Measurements from ENCODE around the gene TRIM49C.
"Not testable (repeated sequence)": the region's sequence is repeated elsewhere in the genome, so short reads cannot be mapped to it uniquely, and the experiment has no call there.

TRIM49C gene, protein sequence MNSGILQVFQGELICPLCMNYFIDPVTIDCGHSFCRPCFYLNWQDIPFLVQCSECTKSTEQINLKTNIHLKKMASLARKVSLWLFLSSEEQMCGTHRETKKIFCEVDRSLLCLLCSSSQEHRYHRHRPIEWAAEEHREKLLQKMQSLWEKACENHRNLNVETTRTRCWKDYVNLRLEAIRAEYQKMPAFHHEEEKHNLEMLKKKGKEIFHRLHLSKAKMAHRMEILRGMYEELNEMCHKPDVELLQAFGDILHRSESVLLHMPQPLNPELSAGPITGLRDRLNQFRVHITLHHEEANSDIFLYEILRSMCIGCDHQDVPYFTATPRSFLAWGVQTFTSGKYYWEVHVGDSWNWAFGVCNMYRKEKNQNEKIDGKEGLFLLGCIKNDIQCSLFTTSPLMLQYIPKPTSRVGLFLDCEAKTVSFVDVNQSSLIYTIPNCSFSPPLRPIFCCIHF

DNA sequence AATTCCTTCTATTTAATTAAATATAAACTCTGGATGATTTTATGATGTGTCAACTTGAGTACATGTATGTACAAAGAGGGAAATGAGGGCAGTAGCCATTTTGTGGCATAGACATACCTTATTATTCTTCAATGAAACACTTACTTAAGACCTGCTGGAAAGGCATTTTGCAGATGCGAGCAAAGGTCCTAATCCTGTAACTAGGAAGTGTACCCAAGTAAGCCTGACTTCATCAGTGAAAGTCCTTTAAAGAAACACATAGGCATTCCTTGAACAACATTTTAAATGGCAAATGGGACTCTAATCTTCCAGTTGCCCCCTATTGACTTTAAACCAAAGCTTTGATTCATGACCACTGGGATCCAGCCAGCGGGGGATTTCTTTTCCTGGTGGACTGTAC, at the start of gene TRIM49C:
Gene TRIM49C (plus strand): TSS at position 301 of the 400 bp plus-strand sequence. CDS start 4,106 bp downstream, outside the sequence.
- not testable (repeated sequence) for H3K4me1 ChIP-seq (ENCODE audit: insufficient read depth, low read length); H3K9ac ChIP-seq (ENCODE audit: low read length); H3K36me3 ChIP-seq (ENCODE audit: insufficient read depth, low read length); H3K9me3 ChIP-seq (ENCODE audit: low read length); H3K4me3 ChIP-seq (ENCODE audit: low read depth in 1 of 2, low read length in 2 of 2); H3K27ac ChIP-seq (ENCODE audit: low read depth, low read length); H3K27me3 ChIP-seq (ENCODE audit: control insufficient read depth in 1 of 2, insufficient read depth in 2 of 2, low read length in 2 of 2)

DNA sequence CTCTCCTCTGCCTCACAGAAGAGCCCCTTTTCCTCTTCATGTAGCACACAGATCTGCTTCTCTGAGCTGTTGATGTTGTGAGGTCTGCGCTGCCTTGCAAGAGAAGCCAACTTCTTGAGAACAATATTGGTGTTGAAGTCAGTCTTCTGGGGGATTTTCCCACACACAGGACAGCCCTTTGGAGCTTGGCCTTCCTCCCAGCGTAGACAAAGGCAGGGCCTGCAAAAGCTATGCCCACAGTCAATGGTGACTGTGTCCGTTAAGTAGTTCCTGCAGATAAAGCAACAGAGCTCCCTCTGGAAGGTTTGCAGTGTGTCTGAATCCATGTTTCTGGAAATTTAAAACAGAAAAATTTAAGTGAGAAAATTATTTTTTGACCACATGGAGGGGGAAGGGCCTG, 6.7 kb upstream of the TRIM49C start:
- H3K36me3 ChIP-seq (ENCODE audit: insufficient read depth, low read length); H3K9me3 ChIP-seq (ENCODE audit: low read length); H3K9ac ChIP-seq (ENCODE audit: low read length); H3K27me3 ChIP-seq (ENCODE audit: control insufficient read depth in 1 of 2, insufficient read depth in 2 of 2, low read length in 2 of 2); H3K4me1 ChIP-seq (ENCODE audit: insufficient read depth, low read length); H3K4me3 ChIP-seq (ENCODE audit: low read depth in 1 of 2, low read length in 2 of 2); H3K27ac ChIP-seq (ENCODE audit: low read depth, low read length): not testable (repeated sequence)

DNA sequence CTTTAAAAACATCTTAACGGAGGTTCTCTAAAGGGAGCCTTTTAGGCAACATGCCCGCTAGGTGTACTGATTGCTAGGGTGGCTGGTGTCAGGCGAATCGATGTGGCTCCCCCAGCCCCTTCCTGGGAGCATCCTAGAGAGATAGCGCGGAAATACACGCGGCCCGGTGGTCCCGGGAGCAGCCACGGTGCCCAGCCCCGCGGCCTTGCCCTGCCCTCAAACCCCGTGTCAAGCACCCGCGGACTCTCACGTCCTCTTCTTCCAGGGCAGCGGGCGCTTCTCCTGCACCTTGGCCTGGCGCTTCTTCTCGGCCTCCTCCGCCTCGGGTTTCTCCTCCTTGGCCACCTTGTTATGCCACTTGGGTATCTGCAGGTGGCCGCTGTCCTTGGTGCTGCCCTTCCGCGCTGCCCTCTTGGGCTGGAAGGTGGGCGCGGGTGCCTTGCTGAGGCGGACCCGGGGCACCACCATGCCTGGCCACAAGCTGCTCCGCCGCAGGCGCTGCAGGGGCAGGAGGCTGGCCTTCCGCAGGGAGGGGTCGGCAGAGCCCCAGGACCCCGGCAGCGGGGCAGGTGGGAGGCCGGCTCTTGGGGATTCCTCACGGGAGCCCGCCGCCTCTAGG, 20.8 kb downstream of the TRIM49C start:
- H3K4me3 ChIP-seq (ENCODE audit: low read depth in 1 of 2, low read length in 2 of 2); H3K9ac ChIP-seq (ENCODE audit: low read length); H3K36me3 ChIP-seq (ENCODE audit: insufficient read depth, low read length): not testable (repeated sequence)

DNA sequence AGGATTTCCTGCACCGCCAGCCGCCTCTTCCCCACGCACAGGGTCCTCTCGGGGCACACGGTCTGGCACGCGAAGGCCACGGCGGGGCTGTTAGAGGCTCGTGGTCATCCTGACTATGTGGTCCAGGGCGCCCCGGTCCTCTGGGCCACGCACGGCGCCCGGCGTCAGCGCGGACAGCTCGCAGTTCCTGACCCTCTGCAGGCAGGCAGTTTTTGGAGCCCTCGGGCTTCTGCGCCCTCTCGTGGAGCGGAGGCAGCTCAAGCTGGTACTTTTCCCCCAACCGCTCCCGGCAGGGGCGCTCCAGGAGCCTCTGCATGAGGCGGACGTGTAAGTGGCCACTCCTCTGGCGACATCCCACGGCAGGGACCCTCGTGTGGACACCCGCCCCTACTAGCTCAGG, 21.4 kb downstream of the TRIM49C start:
- not testable (repeated sequence) for H3K27me3 ChIP-seq (ENCODE audit: control insufficient read depth in 1 of 2, insufficient read depth in 2 of 2, low read length in 2 of 2); H3K9me3 ChIP-seq (ENCODE audit: low read length); H3K4me1 ChIP-seq (ENCODE audit: insufficient read depth, low read length); H3K27ac ChIP-seq (ENCODE audit: low read depth, low read length); H3K9ac ChIP-seq (ENCODE audit: low read length); H3K36me3 ChIP-seq (ENCODE audit: insufficient read depth, low read length); H3K4me3 ChIP-seq (ENCODE audit: low read depth in 1 of 2, low read length in 2 of 2)

More for the DNA sequence above, 20.8 kb downstream of the TRIM49C start:
- H3K27ac ChIP-seq (ENCODE audit: low read depth, low read length); H3K9me3 ChIP-seq (ENCODE audit: low read length); H3K27me3 ChIP-seq (ENCODE audit: control insufficient read depth in 1 of 2, insufficient read depth in 2 of 2, low read length in 2 of 2); H3K4me1 ChIP-seq (ENCODE audit: insufficient read depth, low read length): not testable (repeated sequence)

DNA sequence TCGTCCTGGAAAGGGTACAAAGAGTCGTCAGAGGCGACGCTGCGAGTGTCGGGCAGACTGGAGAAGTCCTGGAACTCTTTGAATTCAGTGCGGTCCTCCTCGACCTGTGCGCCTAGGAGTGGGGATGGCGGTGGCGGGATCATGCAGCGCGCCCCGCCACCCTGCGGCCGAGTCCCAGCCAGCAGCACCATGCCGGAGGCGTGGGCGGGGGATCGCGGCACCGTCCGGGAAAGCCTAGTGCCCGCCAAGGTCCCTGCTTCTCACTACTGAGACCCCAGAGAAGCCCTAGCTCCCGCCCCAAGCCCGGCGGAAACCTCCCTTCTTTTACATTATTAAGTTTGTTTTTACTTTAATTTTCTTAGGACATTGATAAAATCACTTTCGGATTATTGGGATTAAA, 22.6 kb downstream of the TRIM49C start:
- not testable (repeated sequence) for H3K36me3 ChIP-seq (ENCODE audit: insufficient read depth, low read length); H3K27ac ChIP-seq (ENCODE audit: low read depth, low read length); H3K9me3 ChIP-seq (ENCODE audit: low read length); H3K4me3 ChIP-seq (ENCODE audit: low read depth in 1 of 2, low read length in 2 of 2); H3K27me3 ChIP-seq (ENCODE audit: control insufficient read depth in 1 of 2, insufficient read depth in 2 of 2, low read length in 2 of 2); H3K4me1 ChIP-seq (ENCODE audit: insufficient read depth, low read length); H3K9ac ChIP-seq (ENCODE audit: low read length)

DNA sequence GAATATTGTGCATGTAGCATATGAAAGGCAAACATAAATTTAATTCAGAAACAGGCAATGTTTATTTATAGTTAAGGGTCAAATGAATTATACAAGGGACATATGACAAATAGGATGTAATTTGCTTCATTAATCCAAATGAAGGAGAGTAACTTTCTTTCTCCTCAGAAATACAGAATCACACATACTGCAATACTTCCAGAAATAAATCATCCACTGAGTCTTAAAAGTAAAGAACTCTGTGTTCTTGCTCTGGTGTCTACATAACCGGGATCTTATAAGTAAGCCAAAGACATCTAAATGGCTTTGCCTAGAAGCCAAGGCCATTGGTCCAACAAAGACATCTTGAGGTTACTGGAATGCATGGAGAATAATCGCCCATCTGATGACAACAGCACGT, 54.7 kb downstream of the TRIM49C start, which contains the start of gene UBTFL1:
Gene UBTFL1 (plus strand): TSS at position 301 of the 400 bp plus-strand sequence. CDS start 0 bp downstream, at position 301.
- not testable (repeated sequence) for H3K9ac ChIP-seq (ENCODE audit: low read length); H3K9me3 ChIP-seq (ENCODE audit: low read length); H3K27me3 ChIP-seq (ENCODE audit: control insufficient read depth in 1 of 2, insufficient read depth in 2 of 2, low read length in 2 of 2); H3K36me3 ChIP-seq (ENCODE audit: insufficient read depth, low read length); H3K4me3 ChIP-seq (ENCODE audit: low read depth in 1 of 2, low read length in 2 of 2); H3K27ac ChIP-seq (ENCODE audit: low read depth, low read length); H3K4me1 ChIP-seq (ENCODE audit: insufficient read depth, low read length)

DNA sequence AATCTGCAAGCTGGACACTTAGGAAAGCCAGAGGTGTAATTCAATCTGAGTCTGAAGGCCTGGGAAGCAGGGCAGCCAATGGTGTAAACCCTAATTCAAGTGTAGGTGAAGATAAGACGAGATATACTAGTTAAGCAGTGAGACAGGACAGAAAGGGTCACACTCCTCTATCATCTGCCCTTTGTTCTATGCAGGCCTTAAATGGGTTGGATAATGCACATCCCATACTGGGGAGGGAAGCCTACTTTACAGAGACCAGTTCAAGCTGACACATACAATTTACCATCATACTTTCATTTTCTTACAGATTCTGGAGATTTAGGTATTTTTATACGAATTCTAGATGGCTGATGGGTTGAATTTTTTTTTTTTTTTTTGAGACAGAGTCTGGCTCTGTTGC, 57.8 kb downstream of the TRIM49C start:
- H3K27me3 ChIP-seq (ENCODE audit: control insufficient read depth in 1 of 2, insufficient read depth in 2 of 2, low read length in 2 of 2); H3K4me1 ChIP-seq (ENCODE audit: insufficient read depth, low read length); H3K27ac ChIP-seq (ENCODE audit: low read depth, low read length); H3K9me3 ChIP-seq (ENCODE audit: low read length); H3K9ac ChIP-seq (ENCODE audit: low read length); H3K4me3 ChIP-seq (ENCODE audit: low read depth in 1 of 2, low read length in 2 of 2); H3K36me3 ChIP-seq (ENCODE audit: insufficient read depth, low read length): not testable (repeated sequence)

Measured in muscle layer of colon (tissue), 2 donors.